T47D (cell line): ENCODE data around the gene SP100.

Source experiments
- DNase-seq, 2 experiments: peaks; one replicate each; pipeline versions ENCODE4 v3.0.0 to v3.0.0-alpha.2; 2011 to 2012; ENCODE audit warnings: low read depth in 1 of 2, low spot score in 1 of 2
- JUND ChIP-seq: IDR thresholded peaks from 2 replicates; pipeline ENCODE4 v1.6.1; 2012; ENCODE audit warnings: low read depth
- in situ Hi-C: cut with HindIII; loops from 2 replicates; pipeline ENCODE4 v1.10.0; 2016; ENCODE audit warnings: low sequenced_read_pairs, low pct_unique_long_range_greater_than_20kb

Gene SP100

GRCh38 chr2:230542751-230543150 lies 126.8 kb downstream of the SP100 start:
- in situ Hi-C loops = no loop called here
- no peak for DNase-seq
- TF ChIP-seq JUND = no peak

DNA sequence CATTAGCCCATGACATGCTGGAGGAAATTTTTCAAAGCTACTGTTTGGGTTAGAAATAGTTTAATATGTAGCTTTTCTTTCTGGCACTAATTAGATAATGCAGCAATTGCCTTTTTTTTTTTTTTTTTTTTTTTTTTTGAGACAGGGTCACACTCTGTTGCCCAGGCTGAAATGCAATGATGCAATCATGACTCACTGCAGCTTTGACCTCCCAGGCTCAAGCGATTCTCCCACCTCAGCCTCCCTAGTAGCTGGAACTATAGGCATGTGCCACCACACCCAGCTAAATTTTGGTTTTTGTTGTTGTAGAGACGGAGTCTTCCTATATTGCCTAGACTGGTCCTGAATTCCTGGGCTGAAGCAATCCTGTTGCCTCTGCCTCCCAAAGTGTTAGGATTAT lies 136.2 kb downstream of the SP100 start:
- no peak for DNase-seq
- TF ChIP-seq JUND = no peak
- in situ Hi-C loops = no loop called here

- TF ChIP-seq JUND = no peak
- in situ Hi-C loops = no loop called here
- no peak for DNase-seq
These were observed 141.1 kb downstream of the SP100 start for GRCh38 chr2:230557065-230557464.

DNA sequence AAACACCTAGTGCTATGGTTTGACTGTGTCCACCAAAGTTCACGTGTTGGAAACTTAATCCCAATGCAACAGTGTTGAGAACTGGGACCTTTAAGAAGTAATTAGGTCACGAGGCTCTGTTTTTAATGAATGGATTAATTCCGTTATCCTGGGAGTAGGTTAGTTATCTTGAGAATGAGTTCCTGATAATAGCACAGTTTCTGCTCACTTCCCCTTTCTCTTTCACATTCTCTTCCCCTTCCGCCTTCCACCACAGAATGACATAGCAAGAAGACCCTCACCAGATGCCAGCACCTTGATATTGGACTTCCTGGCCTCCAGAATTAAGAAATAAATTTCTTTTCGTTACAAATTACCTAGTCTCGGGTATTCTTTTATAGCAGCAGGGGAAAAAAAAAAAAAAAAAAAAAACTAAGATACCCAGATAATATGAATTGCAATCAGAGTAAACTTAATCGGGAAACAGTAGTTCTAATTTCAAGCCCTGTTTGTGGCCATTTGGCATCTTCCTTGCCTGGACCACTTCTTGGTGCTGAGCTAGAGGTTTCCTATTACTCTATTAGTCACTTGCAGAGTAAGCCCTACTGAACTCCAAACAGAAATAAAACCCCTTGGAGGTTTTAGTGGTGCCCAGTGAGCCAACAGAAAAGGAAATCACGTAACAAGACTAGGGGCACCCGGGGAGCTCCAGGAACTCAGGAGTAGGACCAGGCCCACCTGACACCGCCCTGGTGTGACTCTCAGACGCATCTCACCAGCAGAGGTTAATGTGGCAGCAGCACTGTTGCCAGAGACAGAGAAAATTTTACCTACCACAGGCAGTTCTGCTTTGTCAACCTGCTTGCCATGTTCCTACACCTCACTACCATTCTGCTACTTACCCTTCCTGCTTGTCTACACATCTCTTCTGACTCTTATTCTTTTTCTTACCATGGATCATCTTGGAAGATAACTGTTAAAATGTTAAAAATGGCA lies 149.1 kb downstream of the SP100 start:
- no peak for DNase-seq
- TF ChIP-seq JUND = no peak
- in situ Hi-C loops = no loop called here

DNA sequence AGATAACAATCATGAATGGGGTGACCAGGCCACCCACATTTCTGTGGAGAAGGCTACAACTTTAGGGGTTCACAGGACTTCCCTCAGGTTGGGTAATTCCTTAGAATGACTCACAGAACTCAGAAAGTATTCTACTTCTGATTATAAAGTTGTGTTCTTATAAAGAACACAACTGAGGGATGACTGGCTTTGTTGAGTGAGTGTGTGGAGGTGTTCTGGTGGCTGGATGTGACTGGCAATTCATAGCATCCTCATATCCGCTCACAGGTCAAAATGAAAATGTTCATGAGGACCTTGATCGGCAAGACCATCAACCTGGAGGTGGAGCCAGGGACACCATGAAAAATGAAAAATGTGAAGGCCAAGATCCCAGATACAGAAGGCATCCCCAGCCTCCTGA lies 153.3 kb downstream of the SP100 start:
- DNase-seq = no peak
- in situ Hi-C loops = no loop called here
- TF ChIP-seq JUND = no peak

GRCh38 chr2:230570987-230571386 lies 155.0 kb downstream of the SP100 start:
- DNase-seq = no peak
- in situ Hi-C loops = no loop called here
- no peak for TF ChIP-seq JUND

DNA sequence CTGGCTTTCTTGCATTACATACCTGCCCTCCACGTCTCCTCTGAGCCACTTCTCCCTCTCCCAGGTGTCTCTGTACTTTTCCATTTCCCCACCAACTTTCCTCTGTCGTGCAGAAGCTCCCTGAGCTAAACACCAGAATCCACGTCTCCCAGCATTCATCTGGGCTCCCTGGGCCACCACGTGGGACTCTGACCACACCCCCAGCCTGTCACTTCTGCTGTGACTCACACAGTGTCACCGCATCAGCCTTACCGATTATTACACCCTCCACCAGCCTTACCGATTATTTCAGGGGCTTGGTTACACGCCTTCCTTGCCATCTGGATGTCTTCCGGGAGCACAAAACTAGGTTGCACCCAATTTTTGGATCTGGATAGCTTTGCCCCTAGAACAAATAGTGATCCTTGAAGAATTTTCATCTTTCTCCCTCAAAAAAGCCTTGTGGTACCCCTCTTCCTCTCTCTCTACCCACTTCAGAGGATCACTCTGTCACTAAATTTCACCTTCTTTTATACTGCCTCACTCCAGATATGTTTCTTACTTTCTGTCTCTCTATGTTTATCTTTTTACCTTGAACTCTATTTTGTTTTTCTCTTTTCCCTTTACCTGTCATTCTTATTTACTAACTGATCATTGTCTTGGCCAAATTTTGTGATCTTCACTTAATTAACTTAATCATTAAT lies 159.8 kb downstream of the SP100 start:
- DNase-seq = no peak
- TF ChIP-seq JUND = no peak
- in situ Hi-C loops = no loop called here

GRCh38 chr2:230577114-230577513 lies 161.1 kb downstream of the SP100 start:
- no peak for TF ChIP-seq JUND
- in situ Hi-C loops = no loop called here
- no peak for DNase-seq

DNA sequence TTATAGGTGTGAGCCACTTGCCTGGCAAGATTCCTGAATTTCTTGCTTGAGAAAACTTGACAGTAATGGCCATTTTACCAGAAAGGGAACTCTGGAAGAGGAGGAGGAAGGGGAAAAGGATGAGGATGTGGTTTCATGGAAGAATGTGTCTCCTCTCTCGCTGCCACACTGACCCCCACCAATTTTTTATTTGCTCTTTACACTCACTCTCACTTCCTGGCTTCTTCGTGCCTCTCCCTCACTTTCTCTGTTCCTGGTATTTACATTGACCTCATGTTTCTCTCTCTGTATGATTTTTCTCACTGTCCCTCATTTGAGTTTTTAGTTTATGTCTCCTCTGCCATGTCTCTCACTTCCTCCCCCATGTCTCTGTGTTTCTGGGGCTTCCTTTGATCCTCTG lies 162.1 kb downstream of the SP100 start:
- no peak for DNase-seq
- in situ Hi-C loops = no loop called here
- TF ChIP-seq JUND = no peak

DNA sequence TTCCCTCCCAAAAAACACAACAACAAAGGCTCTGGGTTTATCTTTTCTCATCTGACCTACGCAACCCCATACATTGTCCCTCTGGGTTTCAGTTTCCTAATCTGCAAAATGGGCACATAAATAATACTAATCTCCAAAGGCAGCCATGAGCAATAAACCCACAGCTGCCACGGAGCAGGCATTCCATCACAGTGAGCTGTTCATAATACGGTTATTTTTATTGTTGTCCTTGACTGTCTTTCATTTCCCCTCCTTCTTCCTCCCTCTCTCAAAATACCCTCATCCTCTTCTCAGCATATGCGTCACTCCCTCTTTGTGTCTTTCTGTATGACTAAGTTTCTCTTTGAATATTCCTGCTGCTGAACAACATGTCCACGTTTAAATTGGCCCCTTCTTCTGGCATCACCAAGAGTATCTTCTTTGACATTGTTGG lies 166.9 kb downstream of the SP100 start:
- in situ Hi-C loops = no loop called here
- DNase-seq = no peak
- TF ChIP-seq JUND = no peak

DNA sequence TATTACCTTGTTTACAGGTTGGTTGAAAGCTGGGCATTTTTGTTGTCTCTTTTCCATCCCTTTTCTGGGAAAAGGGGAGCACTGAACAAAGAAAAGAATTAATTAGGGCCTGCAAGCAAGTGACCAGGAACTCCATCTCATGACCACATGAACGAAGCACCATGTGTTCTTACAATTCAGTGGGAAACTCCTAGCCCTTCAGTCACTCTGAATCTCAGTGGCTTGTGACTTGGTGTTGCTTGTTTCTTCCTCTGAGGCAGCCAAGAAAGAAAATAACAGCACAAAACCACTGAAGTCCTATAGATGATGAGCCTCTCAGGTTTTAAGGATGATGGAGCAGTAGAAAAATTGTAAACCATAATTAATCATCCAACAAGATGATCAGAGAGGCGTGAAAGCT lies 167.6 kb downstream of the SP100 start:
- no peak for TF ChIP-seq JUND
- in situ Hi-C loops = no loop called here
- DNase-seq = no peak

GRCh38 chr2:230586328-230586982 lies 170.5 kb downstream of the SP100 start:
- DNase-seq = no peak
- in situ Hi-C loops = no loop called here
- TF ChIP-seq JUND = no peak

GRCh38 chr2:230589025-230589424 lies 173.0 kb downstream of the SP100 start:
- in situ Hi-C loops = no loop called here
- no peak for DNase-seq
- TF ChIP-seq JUND = no peak
